M059J (cell line): ENCODE measurements around the gene FSTL3. TPM values are rescaled to one million over a fixed set of nuclear protein-coding genes. Genes with fewer than 3 reads are reported as not detected.

Source experiments
- DNase-seq: peaks from one replicate; pipeline ENCODE4 v3.0.0-alpha.2; 2012; ENCODE audit warnings: low read depth
- total RNA-seq: library from RNA; depleted of rRNA; stranded (reverse); fragments of >200 nt; shearing (Covaris generic); gene quantifications from 2 replicates; pipeline ENCODE4 v1.2.3, GENCODE V29; 2014

Gene FSTL3
- total RNA-seq, 1 experiment from 2014 or later: 59.0 TPM

DNA sequence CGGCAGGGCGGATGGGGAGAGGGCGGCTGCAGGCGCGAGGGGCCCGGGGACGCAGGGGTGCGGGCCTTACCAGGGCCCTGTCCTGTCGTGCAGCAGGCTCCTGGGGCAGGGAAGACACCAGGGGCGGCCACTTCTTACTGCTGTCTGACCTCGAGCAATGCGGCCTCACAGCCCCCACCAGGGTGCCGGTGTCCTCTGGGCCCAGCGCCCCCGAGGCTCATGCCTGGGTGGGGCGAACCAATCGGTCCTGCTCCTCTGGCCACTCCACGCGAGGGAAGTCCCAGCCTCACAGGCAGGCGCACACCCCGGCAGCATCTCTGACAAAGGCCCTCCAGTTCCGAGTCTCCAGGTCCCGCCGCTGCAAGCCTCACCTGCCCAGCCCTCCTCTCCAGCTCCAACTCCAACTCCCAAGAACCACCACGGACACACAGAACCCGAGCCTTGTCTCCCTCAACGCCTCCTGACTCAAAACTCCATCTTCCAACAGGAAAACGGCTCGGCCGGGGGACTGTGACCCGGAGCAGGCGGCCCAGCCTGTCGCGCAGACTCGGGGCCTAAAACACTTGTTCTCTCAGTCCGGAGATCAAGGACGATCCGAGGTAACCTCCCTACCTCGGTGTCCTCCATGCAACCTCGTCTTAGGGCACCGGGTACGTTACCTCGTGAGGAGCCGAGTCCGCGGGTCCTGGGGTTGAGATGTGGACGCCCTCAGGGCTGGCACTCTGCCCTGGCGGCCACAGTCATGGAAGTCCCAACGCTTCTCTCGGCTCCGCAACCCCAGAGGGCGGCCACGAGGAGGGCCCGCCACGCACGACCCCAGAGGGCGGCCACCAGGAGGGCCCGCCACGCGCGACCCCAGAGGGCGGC is 30.0 kb upstream of the FSTL3 start:
- no peak for DNase-seq

DNA sequence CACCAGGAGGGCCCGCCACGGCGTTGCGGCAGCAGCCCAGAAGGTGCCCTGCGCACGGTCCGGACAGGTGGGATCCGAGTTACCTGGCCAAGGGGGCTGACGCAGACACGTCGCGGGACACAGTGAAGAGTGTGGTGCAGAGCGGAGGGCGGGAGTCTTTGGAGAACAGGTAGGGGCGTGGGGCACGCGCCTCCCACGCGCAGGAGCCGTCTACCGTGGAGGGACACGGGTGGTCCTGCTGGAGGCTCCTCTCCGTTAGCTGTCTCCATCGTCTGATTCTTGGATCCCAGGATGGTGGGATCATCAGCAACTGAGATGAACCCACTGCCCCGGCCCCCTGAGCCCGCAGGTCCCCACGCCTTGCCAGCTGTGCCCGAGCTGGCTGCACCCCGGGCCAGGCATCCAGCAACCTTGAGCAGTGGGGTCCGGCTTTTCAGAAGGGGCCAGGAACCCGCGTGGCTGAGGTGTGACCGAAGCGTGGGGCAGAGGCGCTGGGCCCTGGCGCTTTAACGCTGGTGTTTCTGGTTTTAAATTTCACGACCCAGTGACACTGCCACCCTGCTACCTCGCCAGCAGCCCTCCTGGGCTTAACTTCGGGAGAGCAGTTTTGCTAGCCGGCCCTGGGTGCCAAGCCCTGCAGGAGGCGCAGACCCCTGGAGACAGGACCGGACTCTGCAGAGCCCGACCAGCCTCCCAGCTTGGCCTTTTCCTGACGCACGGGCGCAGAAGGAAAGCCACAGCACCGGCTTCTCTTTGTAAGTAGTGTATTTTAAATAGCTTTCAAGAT is 29.2 kb upstream of the FSTL3 start:
- no peak for DNase-seq

DNA sequence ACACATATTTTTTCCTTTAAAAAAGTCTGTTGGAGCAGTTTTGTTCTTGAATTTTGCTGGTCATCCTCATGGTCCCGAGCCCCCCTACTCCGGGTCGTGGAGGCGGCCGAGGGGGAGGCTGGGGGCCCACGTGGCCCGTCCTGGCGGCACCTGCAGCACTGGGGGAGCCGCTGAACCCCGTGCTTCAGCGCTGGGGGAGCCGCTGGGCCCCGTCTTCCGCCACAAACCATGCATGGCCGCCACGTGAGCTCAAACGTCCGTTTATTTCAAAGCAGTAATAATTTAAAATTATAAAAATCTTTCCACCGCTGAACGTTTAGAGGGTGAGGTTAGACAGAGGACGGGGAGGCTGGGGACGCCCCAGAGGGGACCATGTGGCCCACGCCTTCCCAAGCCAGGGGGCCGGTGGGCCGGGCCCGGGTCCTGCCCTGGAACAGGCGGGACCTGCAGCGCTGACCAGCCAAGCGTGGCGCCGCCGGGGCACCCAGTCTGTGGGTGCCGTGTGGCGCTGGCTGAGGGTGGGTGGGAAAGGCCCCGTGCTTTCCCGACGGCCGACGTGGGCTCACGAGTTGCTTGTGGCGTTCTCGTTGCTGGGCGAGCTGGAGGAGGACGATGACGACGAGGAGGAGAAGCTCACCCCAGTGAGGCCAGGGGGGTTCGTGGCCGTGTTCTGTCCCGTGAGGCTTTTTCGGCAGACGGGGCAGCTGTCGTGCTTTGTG is 28.5 kb upstream of the FSTL3 start:
- no peak for DNase-seq

DNA sequence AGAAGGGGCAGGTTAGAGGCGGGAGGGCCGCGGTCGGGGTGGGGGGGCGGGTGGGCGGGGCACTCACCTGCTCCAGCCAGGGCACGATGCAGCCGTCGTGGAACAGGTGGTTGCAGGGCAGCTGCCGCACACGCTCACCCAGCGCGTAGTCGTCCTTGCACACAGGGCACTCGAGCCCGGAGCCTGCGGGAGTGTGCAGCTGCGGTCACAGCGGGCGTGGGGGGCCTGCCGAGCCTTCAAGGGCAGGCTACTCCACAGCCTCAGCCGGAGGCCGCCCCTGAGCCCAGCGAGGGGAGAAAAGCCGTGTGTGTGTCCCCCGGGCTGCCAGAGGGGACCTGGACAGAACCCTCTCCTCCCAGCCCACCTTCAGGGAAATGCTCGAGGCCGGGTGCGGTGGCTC is 27.9 kb upstream of the FSTL3 start:
- DNase-seq: no peak

DNA sequence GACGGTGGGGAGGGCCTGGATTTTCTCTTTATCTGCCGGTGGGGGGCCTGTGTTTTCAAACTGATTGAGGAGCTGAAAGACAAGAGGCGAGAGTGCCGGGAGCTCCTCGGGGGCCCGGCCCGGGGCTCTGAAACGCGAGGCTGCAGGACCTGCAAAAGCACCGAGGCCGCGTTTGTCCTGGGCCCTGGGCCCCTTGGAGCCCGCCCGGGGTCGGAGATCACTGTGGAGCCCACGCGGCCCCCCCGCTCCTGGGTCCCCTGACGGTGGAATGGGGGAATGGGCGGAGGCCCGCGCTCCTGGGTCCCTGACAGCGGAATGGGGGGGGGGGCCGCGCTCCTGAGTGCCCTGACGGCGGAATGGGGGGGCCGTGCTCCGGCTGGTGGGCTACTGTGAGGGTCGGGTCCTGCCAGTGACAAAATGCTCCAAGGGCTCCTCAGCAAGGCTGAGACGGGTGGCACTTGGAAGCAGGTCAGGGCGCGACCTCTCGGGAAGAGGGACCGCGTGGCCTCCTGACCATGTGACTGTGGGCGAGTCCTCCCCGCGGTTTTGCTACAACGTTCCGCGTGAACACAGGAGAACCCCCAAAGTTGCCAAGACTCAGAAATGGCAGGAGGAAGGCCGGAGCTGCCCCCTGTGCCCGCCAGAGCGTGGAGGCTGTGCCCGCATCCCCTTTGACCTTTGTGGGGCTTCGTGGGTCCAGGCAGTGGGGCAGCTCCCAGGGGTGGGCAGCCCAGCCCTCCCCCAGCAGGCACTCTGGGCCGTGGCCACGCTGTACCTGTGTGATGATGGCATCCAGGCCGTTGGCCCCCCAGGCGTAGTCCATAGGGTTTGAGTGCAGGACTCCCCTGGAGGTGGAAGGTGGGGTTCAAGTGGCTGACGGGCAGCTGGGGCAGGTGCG is 27.0 kb upstream of the FSTL3 start:
- DNase-seq: no peak

DNA sequence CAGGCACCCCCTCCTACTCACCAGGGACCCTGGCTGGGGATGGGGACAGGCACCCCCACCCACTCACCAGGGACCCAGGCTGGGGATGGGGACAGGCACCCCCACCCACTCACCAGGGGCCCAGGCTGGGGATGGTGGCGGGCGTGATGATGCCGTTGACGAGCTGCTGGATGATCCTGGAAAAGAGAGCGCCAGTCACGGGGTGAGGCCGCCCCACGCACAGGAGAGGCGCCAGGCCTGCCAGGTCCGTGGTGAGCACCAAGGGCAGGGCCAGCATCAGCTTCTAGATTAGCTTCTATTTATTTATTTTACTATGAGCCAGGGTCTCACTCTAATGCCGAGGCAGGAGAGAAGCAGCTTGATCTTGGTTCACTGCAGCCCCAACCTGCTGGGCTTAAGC is 26.1 kb upstream of the FSTL3 start:
- no peak for DNase-seq

DNA sequence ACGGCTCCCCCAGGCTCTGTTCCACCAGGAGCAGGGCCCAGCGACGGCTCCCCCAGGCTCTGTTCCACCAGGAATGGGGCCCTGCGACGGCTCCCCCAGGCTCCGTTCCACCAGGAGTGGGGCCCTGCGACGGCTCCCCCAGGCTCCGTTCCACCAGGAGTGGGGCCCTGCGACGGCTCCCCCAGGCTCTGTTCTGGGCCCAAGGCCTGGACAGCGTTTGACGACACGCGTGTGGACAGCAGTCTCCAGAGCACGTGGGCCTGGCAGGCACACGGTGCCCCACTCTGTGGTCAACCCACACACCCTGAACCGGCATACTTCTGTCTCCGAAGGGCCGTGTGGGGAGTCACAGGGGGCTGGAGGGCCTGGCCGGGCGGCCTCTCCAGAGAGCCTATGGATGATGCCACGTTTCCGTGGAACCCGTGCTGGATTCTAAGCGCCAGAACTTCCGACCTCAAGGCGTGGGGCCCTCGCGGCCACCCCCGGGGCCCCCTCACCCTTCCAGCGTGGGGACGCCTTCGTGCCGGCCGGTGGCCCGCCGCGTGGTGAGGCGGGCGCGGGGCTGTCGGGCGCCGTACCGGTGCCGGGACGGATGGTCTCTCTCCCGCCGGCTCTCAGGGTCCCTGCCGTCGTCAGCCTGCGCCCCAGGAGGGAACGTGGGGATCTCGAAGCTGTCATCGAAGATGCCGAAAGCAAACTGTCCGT is 24.9 kb upstream of the FSTL3 start:
- DNase-seq: no peak

DNA sequence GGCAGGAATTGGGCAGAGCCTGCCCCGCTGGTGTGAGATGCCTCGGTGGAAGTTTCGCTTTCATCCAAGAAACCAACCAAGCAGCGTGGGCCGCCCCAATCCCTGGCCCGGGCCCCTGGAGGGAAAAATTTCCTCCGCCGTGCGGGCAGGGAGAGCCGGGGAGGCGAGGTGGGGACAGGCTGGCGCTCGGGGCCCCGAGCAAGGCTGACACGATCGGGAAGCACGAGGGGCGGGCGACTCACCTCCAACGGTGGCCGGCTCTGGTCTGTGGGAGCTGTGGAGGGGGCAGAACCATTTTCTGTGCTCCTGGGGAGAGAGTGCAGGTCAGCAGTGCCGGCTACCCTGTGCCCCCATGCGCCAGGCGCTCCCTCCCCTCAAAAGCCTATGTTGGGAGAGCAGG is 24.2 kb upstream of the FSTL3 start:
- DNase-seq: no peak

DNA sequence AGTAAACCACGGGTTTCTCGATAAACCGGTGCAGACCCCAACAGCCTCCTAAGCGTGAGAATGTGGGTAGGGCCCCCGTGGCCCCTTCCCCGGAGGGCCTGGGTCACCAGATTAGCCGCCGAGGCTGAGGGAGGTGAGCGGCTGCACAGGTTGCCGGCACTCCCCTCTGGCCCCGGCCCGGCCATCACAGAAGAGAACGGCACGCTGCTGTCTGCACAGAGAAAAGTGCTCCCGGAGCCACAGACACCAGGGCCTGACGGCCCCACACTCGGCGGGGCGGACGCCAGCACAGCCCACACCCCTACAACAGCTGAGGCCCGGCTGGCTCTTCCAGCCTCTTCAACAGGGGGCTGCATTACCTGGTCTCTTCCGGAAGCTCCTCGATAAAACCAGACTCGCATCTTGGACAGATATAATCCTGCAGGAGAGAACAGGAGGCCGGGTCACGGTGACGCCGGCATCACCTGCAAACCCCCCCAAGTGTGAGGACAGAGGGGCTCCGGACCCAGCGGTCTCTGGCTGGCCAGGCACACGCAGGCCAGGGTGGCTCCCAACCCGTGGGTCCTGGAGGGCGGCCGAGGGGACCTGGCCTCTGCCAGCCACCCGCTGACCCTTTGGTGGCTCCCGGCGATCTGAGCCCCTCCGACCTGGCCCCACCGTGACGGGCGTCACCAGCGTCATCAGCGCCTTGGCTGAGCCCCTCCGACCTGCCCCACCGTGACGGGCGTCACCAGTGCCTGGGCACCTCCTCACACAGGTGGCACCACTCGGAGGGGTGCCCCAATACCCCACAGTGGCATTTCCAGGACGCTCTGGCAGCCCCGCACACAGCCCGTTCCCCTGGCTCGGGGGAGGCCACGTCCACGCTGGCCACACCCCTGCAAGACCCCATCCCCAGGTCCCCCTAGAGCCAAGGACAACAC is 23.5 kb upstream of the FSTL3 start:
- DNase-seq: no peak

DNA sequence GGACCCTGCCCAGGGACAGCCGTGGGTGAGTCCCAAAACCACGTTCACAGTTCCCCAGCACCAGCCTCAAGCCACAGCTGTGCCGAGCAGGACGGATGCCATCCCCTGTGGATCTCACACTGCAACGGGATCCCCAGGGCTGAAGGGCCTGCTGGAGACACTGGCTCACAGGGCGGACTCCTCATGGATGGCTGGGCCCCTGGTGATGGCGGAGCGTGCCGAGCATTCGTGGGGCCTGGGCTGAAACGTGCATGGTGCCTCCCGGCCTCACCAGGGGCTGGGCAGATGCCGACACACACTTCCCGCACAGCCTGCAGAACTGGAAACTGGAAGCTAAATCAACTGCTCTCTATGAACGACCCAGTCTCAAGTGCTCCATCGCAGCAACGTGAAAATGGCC is 22.8 kb upstream of the FSTL3 start:
- no peak for DNase-seq

DNA sequence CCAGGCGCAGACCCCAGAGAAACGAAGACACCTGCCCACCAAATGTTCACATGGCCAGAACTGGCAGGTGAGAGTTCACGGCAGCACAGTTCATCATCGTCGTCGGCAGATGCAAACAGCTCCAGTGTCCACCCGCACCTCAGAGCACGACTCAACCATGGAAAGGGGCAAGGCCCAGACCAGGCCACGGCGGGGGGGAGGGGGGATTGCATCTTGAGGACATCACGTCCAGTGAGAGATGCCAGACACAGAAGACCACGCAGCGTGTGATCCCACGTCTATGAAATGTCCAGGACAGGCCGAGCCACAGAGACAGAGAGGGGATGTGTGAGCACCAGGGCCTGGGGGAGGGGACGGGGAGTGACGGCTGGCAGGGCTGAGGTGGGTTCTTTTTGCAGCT is 20.5 kb upstream of the FSTL3 start:
- no peak for DNase-seq

DNA sequence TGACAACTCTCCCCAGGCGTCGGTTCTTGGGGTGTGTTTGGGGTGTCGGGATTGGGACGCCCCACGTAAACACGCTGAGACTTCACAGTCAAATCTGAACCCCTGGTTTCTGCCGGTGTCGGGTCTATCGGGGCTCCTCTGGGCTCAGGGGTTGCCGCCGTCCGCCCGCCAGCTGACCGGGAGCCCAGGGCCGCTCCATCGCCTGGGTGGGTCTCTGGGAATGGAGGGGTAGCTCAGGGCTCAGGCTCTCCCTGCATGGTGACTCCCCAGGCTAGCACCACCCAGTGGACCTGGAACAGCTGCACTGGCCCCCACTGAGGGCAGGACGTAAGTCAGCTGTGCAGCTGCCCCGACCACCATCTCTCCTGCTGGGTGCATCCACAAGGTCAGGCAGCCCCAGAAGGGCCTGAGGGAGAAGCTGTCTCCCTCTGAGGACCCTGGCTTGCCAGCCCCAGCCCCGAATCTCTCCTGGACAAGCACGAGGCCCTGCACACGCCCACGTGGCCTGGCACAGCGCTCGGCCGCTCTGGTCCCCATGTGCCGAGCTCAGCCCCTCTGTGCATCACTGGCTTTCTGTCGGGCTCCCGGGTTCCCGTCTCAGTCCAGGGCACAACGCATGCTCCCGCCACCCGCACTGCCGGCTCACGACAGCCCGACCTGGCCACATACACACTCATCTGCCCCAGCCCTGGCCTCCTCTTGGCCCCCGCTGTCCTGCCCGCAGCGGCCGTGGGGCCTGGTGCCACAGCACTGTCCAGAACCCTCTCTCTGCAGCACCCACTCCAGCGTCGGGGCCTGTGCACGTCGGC is 19.2 kb upstream of the FSTL3 start:
- DNase-seq: no peak

DNA sequence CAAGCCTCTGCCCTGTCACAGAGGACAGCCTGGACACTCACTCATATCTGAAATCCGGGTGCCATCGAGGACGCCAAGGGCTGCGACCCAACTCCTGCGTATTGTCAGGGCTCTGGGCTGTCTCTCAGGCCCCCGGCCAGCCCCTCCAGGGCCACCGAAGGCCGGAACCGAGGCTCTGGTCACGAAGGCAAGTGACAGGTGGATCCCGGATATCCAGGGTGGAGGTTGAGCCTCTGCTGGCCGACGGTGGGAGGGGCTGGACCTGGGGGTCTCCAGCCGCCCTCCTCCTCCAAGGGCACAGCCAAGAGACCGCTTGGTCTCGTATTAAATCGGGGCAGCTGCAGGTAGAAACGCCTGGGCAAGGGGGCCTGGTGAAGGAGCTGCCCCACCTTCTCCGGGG is 18.6 kb upstream of the FSTL3 start:
- DNase-seq: no peak

DNA sequence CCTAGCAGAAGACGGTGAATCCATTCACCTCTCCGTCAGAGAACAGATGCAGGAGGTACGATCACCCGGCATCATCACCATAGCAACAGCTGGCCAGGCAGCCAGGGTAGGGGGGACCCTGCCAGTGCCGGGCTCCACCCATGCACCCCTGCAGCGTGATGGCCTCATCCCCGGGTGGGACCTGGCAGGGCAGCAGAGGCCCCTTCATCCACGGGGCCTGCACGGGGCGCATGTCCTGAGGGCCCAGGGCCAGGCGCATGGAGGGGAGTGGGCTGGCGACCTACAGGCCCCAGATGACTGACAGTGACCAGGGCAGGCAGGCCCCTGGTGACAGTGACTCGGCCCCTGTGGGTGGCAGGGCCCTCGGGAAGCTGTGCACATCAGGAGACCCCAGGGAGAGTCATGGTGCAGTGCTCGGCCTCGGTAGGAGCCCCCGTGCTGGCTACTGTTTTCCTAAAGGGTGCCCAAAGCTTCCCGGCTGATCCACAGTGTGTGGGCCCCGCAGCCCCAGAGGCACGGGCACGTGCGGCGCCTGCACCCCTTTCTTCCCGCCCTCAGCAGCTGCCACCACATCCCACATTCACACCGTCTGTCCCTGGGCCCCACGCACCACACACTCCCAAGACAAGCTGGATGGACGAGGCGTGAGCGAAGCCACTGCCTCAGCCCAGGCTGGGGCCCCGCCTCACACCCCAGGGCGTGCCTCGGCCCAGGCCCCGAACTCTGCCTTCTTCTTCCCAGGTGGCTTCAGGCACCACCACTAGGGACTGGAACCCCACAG is 17.9 kb upstream of the FSTL3 start:
- no peak for DNase-seq

DNA sequence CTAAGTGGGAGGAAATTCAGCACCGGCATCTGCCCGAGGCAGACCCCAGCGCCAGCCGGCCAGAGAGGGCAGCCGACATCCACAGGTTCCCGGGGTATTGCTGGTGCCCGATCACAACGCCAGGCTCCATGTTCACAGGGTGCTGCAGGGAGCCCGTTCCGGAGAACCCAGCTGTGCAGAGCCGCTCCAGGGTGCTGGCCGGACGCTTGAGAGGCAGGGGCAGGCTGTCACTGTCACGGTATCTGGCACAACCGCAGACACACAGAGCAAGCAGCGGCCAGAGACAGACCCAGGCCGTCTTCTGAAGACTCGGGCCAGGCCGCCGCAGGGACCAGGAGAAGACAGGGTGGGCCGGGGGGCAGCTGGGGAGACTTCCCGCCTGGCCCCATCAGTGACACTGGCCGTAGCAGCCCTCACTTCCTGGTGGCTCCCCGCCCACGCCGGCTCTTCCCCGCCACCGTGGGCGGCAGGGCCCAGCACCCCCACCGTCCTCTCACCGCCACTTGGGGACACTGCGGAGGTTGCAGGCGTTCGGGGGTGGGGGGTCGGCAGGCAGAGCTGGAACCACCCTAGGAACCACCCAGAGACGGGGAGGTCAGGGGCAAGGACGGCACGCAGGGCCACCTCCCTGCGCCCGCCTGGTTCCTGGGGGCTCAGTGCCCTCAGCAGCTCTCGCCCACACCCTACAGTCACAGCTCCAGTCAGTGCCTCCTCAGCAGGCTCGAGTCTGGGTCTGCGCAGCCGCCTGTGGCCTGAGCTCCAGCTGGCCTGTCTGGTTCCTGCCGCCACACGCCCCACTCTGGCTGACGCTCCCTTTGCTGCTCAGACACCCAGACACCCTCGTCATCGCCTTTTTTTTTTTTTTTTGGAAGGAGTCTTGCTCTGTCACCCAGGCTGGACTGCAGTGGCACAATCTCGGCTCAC is 17.0 kb upstream of the FSTL3 start:
- no peak for DNase-seq

DNA sequence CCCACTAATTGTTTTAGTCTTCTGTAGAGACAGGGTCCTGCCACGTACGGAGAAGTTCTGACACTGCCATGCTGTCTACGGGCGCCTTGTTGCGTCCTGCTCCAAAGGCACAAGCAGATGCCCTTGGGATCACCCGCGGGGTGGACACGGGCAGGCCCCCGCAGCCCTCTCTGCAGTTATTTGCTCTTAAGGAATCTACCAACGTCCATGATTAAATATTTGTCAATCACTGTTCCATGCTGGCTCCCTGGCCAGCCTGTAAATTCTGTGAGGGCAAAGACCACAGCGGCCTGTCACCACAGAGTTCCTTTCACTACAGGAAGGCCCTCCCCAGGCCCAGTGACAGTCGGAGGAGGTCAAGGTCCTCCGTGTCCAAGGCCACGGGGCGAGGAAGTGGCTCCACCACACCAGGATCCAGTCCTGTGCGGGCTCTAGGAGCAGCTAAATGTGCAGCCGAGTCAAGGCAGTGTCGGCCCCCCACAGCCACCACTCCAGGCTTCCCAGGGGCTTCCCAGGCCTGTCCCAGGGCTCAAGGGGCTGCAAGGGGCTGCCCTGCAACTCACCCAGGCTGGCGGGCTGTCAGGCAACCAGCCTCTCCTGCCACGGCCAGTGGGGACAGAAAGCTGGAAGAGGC is 15.3 kb upstream of the FSTL3 start:
- no peak for DNase-seq
